Peyer's patch (tissue), 4 donors: Measurements from ENCODE around the gene MTHFSD. TPM values are rescaled to one million over a fixed set of nuclear protein-coding genes. Genes with fewer than 3 reads are reported as not detected.

Source experiments
- DNase-seq, 3 donors: peaks; one replicate each; pipeline ENCODE4 v3.0.0-alpha.2; 2017 to 2019
- H3K27ac ChIP-seq, 4 donors: fragments of 200-600 bp; sonication (generic); one replicate each; pipeline ENCODE4 v1.5.1; 2016 to 2019
- H3K27me3 ChIP-seq, 2 donors: fragments of 200-600 bp; sonication (generic); one replicate each; pipeline ENCODE4 v1.5.1; 2019
- H3K36me3 ChIP-seq, 3 donors: fragments of 200-600 bp; sonication (generic); one replicate each; pipeline ENCODE4 v1.5.1; 2016 to 2019
- H3K4me1 ChIP-seq, 4 donors: fragments of 200-600 bp; sonication (generic); one replicate each; pipeline ENCODE4 v1.5.1; 2016 to 2019
- H3K4me3 ChIP-seq, 4 donors: fragments of 200-600 bp; sonication (generic); 1 replicate in 3 of 4; 2 replicates in 1 of 4; pipeline ENCODE4 v1.5.1; 2016 to 2019; ENCODE audit warnings: mild to moderate bottlenecking in 1 of 4
- H3K9me3 ChIP-seq, 4 donors: fragments of 200-600 bp; sonication (generic); one replicate each; pipeline ENCODE4 v1.5.1; 2016 to 2019; ENCODE audit warnings: mild to moderate bottlenecking in 1 of 4
- CTCF ChIP-seq, 6 experiments: fragments of 450-650 bp in 4 of 6; fragments of 200-600 bp in 2 of 6; sonication (generic) in 1 of 6; IDR thresholded peaks; one replicate each; pipeline ENCODE4 v1.5.1; 2017 to 2019; ENCODE audit warnings: antibody characterized with exemption in 6 of 6, mild to moderate bottlenecking in 3 of 6, moderate library complexity in 1 of 6
- POLR2A ChIP-seq, 2 donors: fragments of 450-650 bp; IDR thresholded peaks; one replicate each; pipeline ENCODE4 v1.5.1; 2017; ENCODE audit warnings: antibody characterized with exemption in 2 of 2, mild to moderate bottlenecking in 2 of 2, moderate library complexity in 2 of 2
- total RNA-seq, 4 donors: library from RNA; depleted of rRNA; stranded (reverse); fragments of >200 nt; gene quantifications; one replicate each; pipeline ENCODE4 v1.1.0, GENCODE V29; 2016

Gene MTHFSD
- total RNA-seq, 4 donors from 2014 or later = 18.2 to 35.4 (median 21.9) TPM

- TF ChIP-seq POLR2A (IDR thresholded peaks at IDR 0.05) (no peak), CTCF (IDR thresholded peaks at IDR 0.05) (no peak)
- H3K27ac ChIP-seq = peak overlapping the region; percentile 70 to 99 (median 86)
- peak overlapping the region; percentile 3 to 61 (median 42) for H3K4me3 ChIP-seq
- no peaks in the 10 kb centered on the region for H3K9me3 ChIP-seq
- no peaks in the 10 kb centered on the region for H3K36me3 ChIP-seq
- no peak for DNase-seq
- H3K4me1 ChIP-seq = peaks cover 0 to 18% (median 9%) of the 10 kb centered on the region in 4 donors
- peaks cover 0 to 17% of the 10 kb centered on the region in 2 donors for H3K27me3 ChIP-seq
These were observed 48.9 kb downstream of the MTHFSD start for GRCh38 chr16:86505899-86506864.

GRCh38 chr16:86505185-86505898 lies 49.7 kb downstream of the MTHFSD start:
- TF ChIP-seq POLR2A (IDR thresholded peaks at IDR 0.05) = no peak
- no peak for TF ChIP-seq CTCF (IDR thresholded peaks at IDR 0.05)
- no peak for DNase-seq
- Histone ChIP-seq H3K36me3 (no peaks in the 10 kb centered on the region), H3K4me1 (peaks cover 0 to 18% (median 5%) of the 10 kb centered on the region in 4 donors), H3K27me3 (peaks cover 0 to 17% of the 10 kb centered on the region in 2 donors), H3K4me3 (peak overlapping the region; percentile 6 to 61 (median 39)), H3K27ac (peak overlapping the region; percentile 70 to 99 (median 86)), H3K9me3 (no peaks in the 10 kb centered on the region)

DNA sequence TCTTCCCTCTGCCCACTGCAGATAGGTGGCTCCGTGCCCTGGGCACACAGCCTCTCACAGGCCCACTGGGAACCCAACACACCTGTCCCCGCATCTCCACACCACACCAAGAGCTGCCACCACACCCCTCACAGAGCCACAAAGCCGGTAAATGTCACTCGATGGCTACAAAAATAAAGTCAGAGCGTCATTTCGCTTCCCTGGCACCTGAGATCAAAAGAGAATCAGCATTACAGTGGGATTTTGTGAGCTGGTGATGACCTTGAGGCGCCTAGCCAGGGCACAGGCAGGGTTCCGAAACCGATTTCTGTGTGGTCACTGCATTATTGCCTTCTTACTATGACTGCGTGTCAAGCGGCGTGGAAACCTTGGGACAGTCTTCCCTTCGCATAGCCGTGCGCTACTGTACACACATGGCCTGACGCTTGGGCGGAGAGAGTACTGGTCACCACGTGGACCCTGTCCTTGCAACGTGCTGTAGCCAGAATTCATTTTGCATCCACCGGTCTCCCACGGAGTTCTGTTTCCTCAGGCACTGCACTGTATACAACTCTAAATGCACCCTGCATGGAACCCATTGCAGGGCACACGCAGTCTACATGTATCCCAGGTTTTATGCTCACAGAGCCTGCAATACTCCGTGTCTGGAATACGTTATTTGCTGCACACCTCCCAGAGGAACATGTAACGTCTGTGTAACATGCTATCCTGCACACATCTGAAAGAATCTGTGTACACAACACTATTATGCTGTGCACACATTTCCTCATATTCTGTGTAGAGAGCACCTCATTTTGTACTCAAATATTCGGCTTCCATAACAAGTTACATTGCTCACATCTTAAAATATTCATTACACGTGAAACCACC lies 50.5 kb downstream of the MTHFSD start:
- DNase-seq = no peak
- H3K9me3 ChIP-seq = no peaks in the 10 kb centered on the region
- H3K27me3 ChIP-seq = peaks cover 0 to 17% of the 10 kb centered on the region in 2 donors
- H3K4me3 ChIP-seq = peak overlapping the region; percentile 6 to 61 (median 36)
- H3K4me1 ChIP-seq = peaks cover 0 to 12% (median 2%) of the 10 kb centered on the region in 4 donors
- H3K36me3 ChIP-seq = no peaks in the 10 kb centered on the region
- peak overlapping the region; percentile 70 to 99 (median 86) for H3K27ac ChIP-seq
- TF ChIP-seq CTCF (IDR thresholded peaks at IDR 0.05) (no peak), POLR2A (IDR thresholded peaks at IDR 0.05) (no peak)

DNA sequence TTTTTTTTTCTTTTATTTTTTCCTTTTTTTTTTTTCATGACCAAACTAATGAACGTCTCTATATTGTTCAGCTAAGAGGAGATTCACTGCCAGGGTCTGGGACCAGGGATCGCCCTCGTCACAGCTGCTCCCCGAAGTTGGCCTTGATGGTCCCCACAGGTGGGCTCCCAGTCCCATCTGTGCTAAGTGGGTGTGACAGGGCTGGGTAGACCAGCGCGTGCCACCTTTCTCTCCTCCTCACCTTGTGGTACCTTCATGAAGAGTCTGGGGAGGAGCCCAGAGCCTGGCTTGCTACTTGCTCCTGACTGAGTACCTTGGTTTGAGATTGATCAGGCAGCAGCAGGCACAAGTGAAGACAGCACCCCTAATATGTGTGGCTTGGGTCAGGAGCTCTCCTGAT lies 51.2 kb downstream of the MTHFSD start:
- H3K27ac ChIP-seq = peak overlapping the region; percentile 10 to 99 (median 86)
- peak overlapping the region in 2 of 4 donors; percentile 8 to 60 for H3K4me3 ChIP-seq

More for the DNA sequence above, 51.2 kb downstream of the MTHFSD start:
- TF ChIP-seq CTCF (IDR thresholded peaks at IDR 0.05) (no peak), POLR2A (IDR thresholded peaks at IDR 0.05) (no peak)
- Histone ChIP-seq H3K4me1 (peaks cover 0 to 8% (median 0%) of the 10 kb centered on the region in 4 donors), H3K27me3 (peaks cover 0 to 17% of the 10 kb centered on the region in 2 donors), H3K36me3 (no peaks in the 10 kb centered on the region), H3K9me3 (no peaks in the 10 kb centered on the region)
- DNase-seq = no peak
